SK-N-SH (cell line): ENCODE measurements around the gene THSD4.

ENCODE experiments used
- EZH2phosphoT487 ChIP-seq: fragments of 200-600 bp; sonication (generic); IDR thresholded peaks from 2 replicates; pipeline ENCODE4 v1.6.1; 2017; ENCODE audit warnings: low read depth, mixed run types, mild to moderate bottlenecking, antibody characterized with exemption, moderate library complexity, borderline replicate concordance
- RAD21 ChIP-seq: IDR thresholded peaks from 2 replicates; pipeline ENCODE4 v1.6.1; 2012; ENCODE audit warnings: mild to moderate bottlenecking, low read length
- TF ChIP-seq, protein P1 (sequence below): fragments of 200-600 bp; sonication (generic); IDR thresholded peaks from 2 replicates; pipeline ENCODE4 v1.6.1; 2017; ENCODE audit warnings: antibody characterized with exemption, mild to moderate bottlenecking, moderate library complexity

DNA sequence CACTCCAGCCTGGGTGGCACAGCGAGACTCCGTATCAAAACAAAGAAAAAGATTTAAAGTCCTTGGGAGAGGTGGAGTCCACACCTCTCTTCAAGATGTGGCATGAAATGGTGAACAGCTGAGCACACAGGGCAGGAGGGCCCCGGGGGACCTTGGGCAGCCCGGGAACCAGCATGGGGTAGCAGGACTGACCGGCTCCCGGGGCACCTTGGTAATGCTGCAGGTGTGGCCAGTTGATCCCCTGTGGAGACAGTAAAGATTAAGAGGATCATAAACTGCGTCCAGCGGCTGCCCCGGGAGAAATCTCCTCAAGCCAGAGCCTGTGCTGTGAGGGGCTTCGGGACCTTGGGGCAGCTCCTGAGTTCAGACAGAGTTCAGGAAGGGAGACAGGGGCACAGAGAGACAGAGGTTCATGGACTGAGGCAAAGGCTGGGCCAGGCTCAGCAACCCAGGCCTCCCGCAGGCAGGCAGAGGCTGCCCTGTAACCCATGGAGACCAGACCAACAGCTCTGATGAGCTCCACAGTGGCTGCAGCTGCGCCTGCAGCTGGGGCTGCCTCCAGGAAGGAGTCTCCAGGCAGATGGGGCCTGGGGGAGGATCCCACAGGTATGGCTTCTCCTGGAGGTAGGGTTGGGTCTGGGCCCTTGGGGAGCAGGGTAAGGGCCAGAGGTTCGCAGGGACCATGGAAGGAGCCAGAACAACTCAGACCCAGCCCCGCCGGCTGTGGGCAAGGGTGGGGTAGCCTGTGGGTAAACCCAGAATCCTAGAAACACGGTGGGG, 695.2 kb downstream of the THSD4 start, which contains the start of gene NR2E3:
- TF ChIP-seq, protein P1, sequence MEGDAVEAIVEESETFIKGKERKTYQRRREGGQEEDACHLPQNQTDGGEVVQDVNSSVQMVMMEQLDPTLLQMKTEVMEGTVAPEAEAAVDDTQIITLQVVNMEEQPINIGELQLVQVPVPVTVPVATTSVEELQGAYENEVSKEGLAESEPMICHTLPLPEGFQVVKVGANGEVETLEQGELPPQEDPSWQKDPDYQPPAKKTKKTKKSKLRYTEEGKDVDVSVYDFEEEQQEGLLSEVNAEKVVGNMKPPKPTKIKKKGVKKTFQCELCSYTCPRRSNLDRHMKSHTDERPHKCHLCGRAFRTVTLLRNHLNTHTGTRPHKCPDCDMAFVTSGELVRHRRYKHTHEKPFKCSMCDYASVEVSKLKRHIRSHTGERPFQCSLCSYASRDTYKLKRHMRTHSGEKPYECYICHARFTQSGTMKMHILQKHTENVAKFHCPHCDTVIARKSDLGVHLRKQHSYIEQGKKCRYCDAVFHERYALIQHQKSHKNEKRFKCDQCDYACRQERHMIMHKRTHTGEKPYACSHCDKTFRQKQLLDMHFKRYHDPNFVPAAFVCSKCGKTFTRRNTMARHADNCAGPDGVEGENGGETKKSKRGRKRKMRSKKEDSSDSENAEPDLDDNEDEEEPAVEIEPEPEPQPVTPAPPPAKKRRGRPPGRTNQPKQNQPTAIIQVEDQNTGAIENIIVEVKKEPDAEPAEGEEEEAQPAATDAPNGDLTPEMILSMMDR: no peak
- TF ChIP-seq EZH2phosphoT487 (no peak), RAD21 (no peak)
